HCT116 (cell line): Measurements from ENCODE around the gene ADAMTS13. TPM values are rescaled to one million over a fixed set of nuclear protein-coding genes. Genes with fewer than 3 reads are reported as not detected.

Source experiments
- ATAC-seq: fragments of 200-7000 bp; cut with Tn5 transposase; 2 replicates; pipeline ENCODE4 v1.9.1; 2020; ENCODE audit warnings: mild to moderate bottlenecking, moderate library complexity
- BruUV-seq: library from RNA; stranded (reverse); fragments of 400-500 nt; replicated peaks from 2 replicates; lab custom pipeline; 2021; lab: Mats Ljungman, UMichigan
- CTCF ChIA-PET: fragments of 300-600 bp; sonication (Branson Sonifier 250); formaldehyde crosslinking; loops from one replicate; lab custom pipeline; 2021; ENCODE audit warnings: antibody characterized with exemption; lab: Charles Lee
- POLR2A ChIA-PET: fragments of 300-600, 350-600 bp; sonication (Branson Sonifier 250); formaldehyde crosslinking; loops from one replicate; lab custom pipeline; 2021; ENCODE audit warnings: antibody characterized with exemption; lab: Charles Lee
- RAD21 ChIA-PET, 2 experiments: fragments of 300-600 bp; sonication (Branson Sonifier 250); formaldehyde crosslinking; loops; one replicate each; lab custom pipeline; 2023; ENCODE audit warnings: low total read pairs in 2 of 2; ENCODE audit not compliant: uncharacterized antibody in 2 of 2, unreplicated experiment in 2 of 2, low non-redundant PET in 1 of 2; lab: Charles Lee
- DNase-seq: peaks from one replicate; pipeline ENCODE4 v3.0.0-alpha.2; 2010; ENCODE audit warnings: low read depth, low spot score
- H2AFZ ChIP-seq: fragments of 200-600 bp; shearing (Covaris generic), sonication (generic); 2 replicates; pipeline ENCODE4 v1.6.1; 2017; ENCODE audit warnings: low read depth, mixed run types, mixed read lengths, antibody characterized with exemption, low read length; ENCODE audit not compliant: poor library complexity, severe bottlenecking
- H3K27ac ChIP-seq: 2 replicates; pipeline ENCODE4 v1.5.1; 2012; ENCODE audit warnings: low read depth, low read length
- H3K27me3 ChIP-seq: fragments of 200-600 bp; sonication (generic); 2 replicates; pipeline ENCODE4 v1.6.1; 2016; ENCODE audit warnings: mixed run types, low read length, mixed read lengths; ENCODE audit not compliant: insufficient read depth
- H3K36me3 ChIP-seq, 2 experiments: fragments of 200-500 bp in 1 of 2; fragments of 200-600 bp in 1 of 2; sonication (Bioruptor generic) in 1 of 2; sonication (generic) in 1 of 2; 2 replicates each; pipeline versions ENCODE4 v1.5.1 to v1.6.1; 2014 to 2016; ENCODE audit warnings: low read length in 2 of 2, inconsistent platforms in 1 of 2, mixed read lengths in 1 of 2, mixed run types in 1 of 2; ENCODE audit not compliant: insufficient read depth in 2 of 2, control insufficient read depth in 1 of 2
- H3K4me1 ChIP-seq, 2 experiments: fragments of 200-600 bp in 1 of 2; sonication (generic) in 1 of 2; 2 replicates each; pipeline versions ENCODE4 v1.5.1 to v1.6.1; 2012 to 2017; ENCODE audit warnings: low read length in 2 of 2, inconsistent platforms in 1 of 2, mild to moderate bottlenecking in 1 of 2, mixed read lengths in 1 of 2, mixed run types in 1 of 2, moderate library complexity in 1 of 2; ENCODE audit not compliant: insufficient read depth in 2 of 2, control insufficient read depth in 1 of 2
- H3K4me2 ChIP-seq: fragments of 200-600 bp; sonication (generic); 2 replicates; pipeline ENCODE4 v1.6.1; 2017; ENCODE audit warnings: mixed run types, low read length, mixed read lengths
- H3K4me3 ChIP-seq, 2 experiments: fragments of 200-600 bp in 1 of 2; sonication (generic) in 1 of 2; replicated peaks in 1 of 2; 2 replicates each; pipeline ENCODE4 v1.5.1; 2011 to 2016; ENCODE audit warnings: low read length in 2 of 2, control low read depth in 1 of 2, low read depth in 1 of 2, mild to moderate bottlenecking in 1 of 2, mixed read lengths in 1 of 2, mixed run types in 1 of 2
- H3K79me2 ChIP-seq: fragments of 200-600 bp; sonication (generic); 2 replicates; pipeline ENCODE4 v1.6.1; 2017; ENCODE audit warnings: mild to moderate bottlenecking, mixed run types, low read length, moderate library complexity, mixed read lengths; ENCODE audit not compliant: insufficient read depth
- H3K9ac ChIP-seq: fragments of 200-600 bp; sonication (generic); 2 replicates; pipeline ENCODE4 v1.6.1; 2016; ENCODE audit warnings: low read length, mixed read lengths
- H3K9me2 ChIP-seq: fragments of 200-600 bp; sonication (generic), shearing (Covaris generic); 2 replicates; pipeline ENCODE4 v1.6.1; 2017; ENCODE audit warnings: mixed run types, mild to moderate bottlenecking, moderate library complexity; ENCODE audit not compliant: insufficient read depth
- H3K9me3 ChIP-seq, 2 experiments: fragments of 200-500 bp in 1 of 2; fragments of 200-600 bp in 1 of 2; sonication (Bioruptor generic) in 1 of 2; sonication (generic) in 1 of 2; 2 replicates each; pipeline ENCODE4 v1.6.1; 2014 to 2017; ENCODE audit warnings: low read length in 2 of 2, mixed read lengths in 2 of 2, inconsistent platforms in 1 of 2, low read depth in 1 of 2, mild to moderate bottlenecking in 1 of 2, mixed run types in 1 of 2, moderate library complexity in 1 of 2; ENCODE audit not compliant: control insufficient read depth in 1 of 2, insufficient read depth in 1 of 2
- H4K20me1 ChIP-seq: fragments of 200-600 bp; sonication (generic), shearing (Covaris generic); 2 replicates; pipeline ENCODE4 v1.6.1; 2017; ENCODE audit warnings: mixed run types, mild to moderate bottlenecking, moderate library complexity; ENCODE audit not compliant: insufficient read depth
- CEBPB ChIP-seq: IDR thresholded peaks from 2 replicates; pipeline ENCODE4 v1.6.1; 2012; ENCODE audit warnings: low read depth
- POLR2AphosphoS5 ChIP-seq: IDR thresholded peaks from 2 replicates; pipeline ENCODE4 v1.6.1; 2011; ENCODE audit warnings: mild to moderate bottlenecking, low read depth, low read length, moderate library complexity
- ZNF274 ChIP-seq: fragments of 200-500 bp; sonication (Bioruptor generic); IDR thresholded peaks from 2 replicates; pipeline ENCODE4 v1.6.1; 2014; ENCODE audit warnings: mild to moderate bottlenecking, low read depth, low read length, inconsistent platforms
- intact Hi-C: fragments of 100-400 bp; cut with micrococcal nuclease; formaldehyde crosslinking; loops from 2 replicates; pipeline ENCODE4 v1.10.0; 2022
- total RNA-seq: library from RNA; stranded (reverse); gene quantifications from one replicate; pipeline ENCODE4 v1.2.1, GENCODE V29; 2021; ENCODE audit not compliant: unreplicated experiment
- TF ChIP-seq, protein P1 (sequence below): IDR thresholded peaks from 2 replicates; pipeline ENCODE4 v1.6.1; 2012
- TF ChIP-seq, protein P2 (sequence below): IDR thresholded peaks from 2 replicates; pipeline ENCODE4 v1.6.1; 2011; ENCODE audit warnings: mild to moderate bottlenecking, low read length, moderate library complexity; ENCODE audit not compliant: insufficient replicate concordance; ENCODE audit errors: extremely low read depth

ADAMTS13 gene
- total RNA-seq, 1 experiment from 2014 or later: 9.2 TPM

DNA sequence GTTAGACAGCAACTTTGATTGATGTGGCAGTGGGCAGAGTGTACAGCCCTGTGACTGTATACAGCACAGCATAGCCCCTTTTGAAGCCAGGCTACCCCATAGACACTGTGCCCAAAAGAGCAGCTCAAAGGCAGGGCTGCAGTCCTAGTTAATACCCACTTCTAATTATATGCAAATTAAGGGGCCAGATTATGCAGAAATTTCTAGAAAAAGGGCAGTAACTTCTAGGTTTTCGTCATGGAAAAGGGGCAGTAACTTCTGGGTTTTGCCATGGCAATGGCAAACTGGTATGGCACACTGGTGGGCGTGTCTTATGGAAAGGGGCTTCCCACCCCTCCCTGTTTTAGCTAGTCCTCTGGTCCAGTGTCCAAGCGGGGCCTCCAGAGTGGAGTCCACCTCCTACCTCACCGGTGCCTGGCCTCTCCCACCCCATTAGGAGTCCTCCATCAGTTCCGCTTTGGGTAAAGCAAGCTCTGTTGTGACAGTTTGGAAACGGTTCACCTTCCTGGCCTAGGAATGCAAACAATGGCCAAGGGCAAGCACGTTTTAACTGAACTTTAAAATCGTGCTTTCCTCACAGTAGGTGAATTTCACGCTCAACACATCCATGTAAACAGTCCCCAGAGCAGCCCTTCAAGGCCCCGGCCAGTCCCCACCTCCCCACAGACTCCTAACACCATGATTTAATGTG, 5.6 kb downstream of the ADAMTS13 start:
- no peak for TF ChIP-seq ZNF274
- TF ChIP-seq, protein P1, sequence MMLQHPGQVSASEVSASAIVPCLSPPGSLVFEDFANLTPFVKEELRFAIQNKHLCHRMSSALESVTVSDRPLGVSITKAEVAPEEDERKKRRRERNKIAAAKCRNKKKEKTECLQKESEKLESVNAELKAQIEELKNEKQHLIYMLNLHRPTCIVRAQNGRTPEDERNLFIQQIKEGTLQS: no peak
- TF ChIP-seq POLR2AphosphoS5: no peak
- TF ChIP-seq, protein P2, sequence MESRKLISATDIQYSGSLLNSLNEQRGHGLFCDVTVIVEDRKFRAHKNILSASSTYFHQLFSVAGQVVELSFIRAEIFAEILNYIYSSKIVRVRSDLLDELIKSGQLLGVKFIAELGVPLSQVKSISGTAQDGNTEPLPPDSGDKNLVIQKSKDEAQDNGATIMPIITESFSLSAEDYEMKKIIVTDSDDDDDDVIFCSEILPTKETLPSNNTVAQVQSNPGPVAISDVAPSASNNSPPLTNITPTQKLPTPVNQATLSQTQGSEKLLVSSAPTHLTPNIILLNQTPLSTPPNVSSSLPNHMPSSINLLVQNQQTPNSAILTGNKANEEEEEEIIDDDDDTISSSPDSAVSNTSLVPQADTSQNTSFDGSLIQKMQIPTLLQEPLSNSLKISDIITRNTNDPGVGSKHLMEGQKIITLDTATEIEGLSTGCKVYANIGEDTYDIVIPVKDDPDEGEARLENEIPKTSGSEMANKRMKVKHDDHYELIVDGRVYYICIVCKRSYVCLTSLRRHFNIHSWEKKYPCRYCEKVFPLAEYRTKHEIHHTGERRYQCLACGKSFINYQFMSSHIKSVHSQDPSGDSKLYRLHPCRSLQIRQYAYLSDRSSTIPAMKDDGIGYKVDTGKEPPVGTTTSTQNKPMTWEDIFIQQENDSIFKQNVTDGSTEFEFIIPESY: no peak
- no peak for TF ChIP-seq CEBPB
- Histone ChIP-seq H3K27ac (no peak overlapping the region), H3K9me2 (no peaks in the 10 kb centered on the region), H3K27me3 (no peaks in the 10 kb centered on the region), H4K20me1 (no peaks in the 10 kb centered on the region), H3K4me1 (peaks cover 0 to 5% of the 10 kb centered on the region in 2 experiments; a peak in 1 of 4 replicates), H3K9ac (no peak overlapping the region), H2AFZ (no peak overlapping the region), H3K36me3 (no peaks in the 10 kb centered on the region), H3K9me3 (no peaks in the 10 kb centered on the region), H3K4me3 (no peak overlapping the region; a peak in 1 of 4 replicates), H3K79me2 (no peaks in the 10 kb centered on the region), H3K4me2 (peak overlapping the region; percentile 49)
- ATAC-seq (no peak; the same call in 1 of the 2 replicates), DNase-seq (no peak)
- no TSS peak for BruUV-seq
- POLR2A ChIA-PET: no interaction called here
- CTCF ChIA-PET: no interaction called here
- RAD21 ChIA-PET: no interaction called here
- intact Hi-C loops: no loop called here
